HG03045 (cell line): ENCODE results near the gene PPP2R2D.
"Not testable (repeated sequence)": the region's sequence is repeated elsewhere in the genome, so short reads cannot be mapped to it uniquely, and the experiment has no call there.

Source experiments
- ATAC-seq: cut with Tn5 transposase; IDR thresholded peaks from one replicate; pipeline ENCODE4 v1.9.1; 2021; ENCODE audit warnings: mild to moderate bottlenecking, moderate library complexity; ENCODE audit not compliant: unreplicated experiment

The PPP2R2D gene

GRCh38 chr10:131905603-131906268, 4.9 kb downstream of the PPP2R2D start:
- no peak for ATAC-seq

DNA sequence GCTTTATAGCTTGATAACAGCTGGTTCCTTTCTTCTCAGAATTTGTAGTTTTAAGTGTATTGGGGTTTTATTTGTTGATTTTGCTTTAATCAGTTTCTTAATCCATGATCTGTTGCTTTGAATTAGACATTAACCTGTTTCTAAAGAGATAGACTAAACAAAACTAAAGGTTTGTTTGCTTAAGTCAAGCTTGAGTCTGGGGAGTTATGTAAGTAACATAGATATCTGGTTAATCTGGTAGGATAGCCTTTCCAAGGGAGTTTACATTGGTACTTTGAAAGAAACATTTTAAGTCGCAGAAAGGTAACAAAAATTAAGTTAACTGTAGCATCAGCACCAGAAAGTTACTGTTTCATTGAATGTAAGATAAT, 5.4 kb downstream of the PPP2R2D start:
- ATAC-seq = no peak

- no peak for ATAC-seq
These were observed 6.9 kb downstream of the PPP2R2D start for GRCh38 chr10:131907679-131908078.

DNA sequence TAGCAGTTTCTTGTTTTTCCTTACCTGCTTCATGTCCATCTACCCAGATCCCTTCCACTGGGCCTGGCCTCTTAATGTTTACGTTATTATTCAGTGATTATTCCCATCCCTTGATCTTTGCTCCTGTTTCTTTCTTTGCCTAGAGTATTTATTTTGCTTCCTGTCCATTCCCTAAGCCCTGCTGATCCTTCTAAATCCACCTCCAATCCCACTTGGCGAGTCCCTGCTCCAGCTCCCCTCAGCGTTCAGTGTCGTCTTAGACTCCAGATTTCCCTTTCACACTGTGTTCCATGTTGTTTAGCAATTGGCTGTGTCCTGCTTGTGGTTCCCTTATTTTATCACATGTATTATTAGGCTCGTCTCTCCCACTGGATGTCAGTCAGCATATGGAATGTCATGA, 7.3 kb downstream of the PPP2R2D start:
- no peak for ATAC-seq

GRCh38 chr10:131909014-131909808, 8.4 kb downstream of the PPP2R2D start:
- no peak for ATAC-seq

DNA sequence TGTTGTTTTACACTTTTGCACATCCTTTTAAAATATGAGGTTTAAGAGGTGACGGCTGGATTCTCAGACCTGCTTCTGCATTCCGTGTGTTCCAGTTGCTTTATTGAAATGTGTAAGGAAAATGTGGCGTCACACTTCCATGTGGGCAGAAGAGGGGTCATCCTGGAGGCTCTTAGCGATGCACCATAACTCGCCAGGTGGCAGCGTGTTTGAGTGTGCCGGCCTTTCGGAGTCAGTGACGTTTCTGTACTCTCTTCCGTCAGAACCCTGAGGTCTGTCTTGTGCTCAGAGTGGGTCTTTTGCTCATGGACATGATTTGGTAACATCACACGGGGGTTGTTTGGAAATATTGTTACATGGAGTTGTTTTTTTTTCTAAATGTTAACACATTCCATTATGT, 9.1 kb downstream of the PPP2R2D start:
- no peak for ATAC-seq

DNA sequence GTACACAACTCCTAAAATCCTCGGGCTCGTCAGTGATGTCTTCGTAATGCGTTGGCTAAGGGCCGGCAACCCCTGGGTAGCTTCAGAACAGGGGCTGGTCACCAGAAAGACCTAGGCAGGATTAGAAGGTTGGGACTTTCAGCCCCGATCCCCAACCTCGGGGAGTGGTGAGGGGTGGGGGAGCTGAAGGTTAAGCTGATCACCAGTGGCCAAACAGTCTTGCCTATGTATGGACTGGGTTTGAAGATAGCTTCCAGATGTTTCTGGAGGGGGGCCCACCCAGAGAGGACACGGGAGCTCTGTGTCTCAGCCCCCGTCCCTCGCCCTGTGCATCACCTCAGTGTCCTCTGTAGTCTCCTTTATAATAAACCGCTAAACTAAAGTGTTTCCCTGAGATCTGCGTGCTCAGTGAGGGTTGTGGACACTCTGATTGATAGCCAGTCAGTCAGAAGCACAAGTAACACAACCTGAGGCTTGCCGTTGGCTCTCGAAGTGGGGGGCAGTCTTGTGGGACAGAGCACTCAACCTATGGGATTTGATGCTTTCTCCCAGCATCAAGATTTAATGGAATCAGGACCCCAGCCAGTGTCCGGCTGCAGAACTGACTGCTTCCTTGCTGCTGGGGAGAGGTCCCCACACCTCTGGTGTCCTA, 10.0 kb downstream of the PPP2R2D start:
- ATAC-seq = no peak

DNA sequence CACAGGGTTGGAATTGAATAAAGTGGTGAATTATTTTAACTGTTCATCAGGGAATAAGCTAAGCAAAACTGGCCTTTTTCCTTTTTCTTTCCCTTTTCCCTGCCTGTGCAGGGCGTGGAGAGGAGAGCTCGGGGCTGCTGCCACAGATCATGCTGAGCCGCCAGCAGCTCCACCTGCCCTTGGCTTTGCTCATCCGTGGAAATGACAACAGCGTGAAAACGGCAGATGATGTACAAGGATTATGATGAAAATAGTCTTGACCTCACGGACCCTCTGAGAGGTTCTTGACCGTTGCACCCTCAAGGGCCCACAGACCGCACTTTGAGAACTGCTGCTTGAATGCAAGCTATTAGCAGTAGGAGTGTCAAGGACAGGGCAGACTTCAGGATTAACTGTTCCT, 10.6 kb downstream of the PPP2R2D start:
- ATAC-seq = no peak

GRCh38 chr10:131912620-131913019, 11.8 kb downstream of the PPP2R2D start:
- ATAC-seq = no peak

DNA sequence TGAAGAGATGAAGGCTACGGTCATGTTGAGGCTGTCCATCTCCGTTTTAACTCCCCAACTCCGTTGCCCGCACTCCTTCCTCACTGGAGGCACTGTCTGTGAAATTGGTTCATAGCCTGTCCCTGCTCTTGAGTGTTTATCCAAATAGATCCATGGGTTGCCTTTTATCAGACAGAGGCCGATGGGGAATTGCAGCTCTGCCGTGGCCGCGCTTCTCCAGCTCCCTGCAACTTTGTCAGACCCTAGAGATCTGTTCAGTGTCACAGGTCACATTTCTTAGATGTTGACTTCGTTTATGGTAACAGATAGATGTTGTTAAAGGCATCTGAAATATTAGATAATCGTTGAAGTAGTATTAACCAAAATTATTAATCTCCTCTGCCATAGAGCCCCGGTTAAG, 14.7 kb downstream of the PPP2R2D start:
- no peak for ATAC-seq

DNA sequence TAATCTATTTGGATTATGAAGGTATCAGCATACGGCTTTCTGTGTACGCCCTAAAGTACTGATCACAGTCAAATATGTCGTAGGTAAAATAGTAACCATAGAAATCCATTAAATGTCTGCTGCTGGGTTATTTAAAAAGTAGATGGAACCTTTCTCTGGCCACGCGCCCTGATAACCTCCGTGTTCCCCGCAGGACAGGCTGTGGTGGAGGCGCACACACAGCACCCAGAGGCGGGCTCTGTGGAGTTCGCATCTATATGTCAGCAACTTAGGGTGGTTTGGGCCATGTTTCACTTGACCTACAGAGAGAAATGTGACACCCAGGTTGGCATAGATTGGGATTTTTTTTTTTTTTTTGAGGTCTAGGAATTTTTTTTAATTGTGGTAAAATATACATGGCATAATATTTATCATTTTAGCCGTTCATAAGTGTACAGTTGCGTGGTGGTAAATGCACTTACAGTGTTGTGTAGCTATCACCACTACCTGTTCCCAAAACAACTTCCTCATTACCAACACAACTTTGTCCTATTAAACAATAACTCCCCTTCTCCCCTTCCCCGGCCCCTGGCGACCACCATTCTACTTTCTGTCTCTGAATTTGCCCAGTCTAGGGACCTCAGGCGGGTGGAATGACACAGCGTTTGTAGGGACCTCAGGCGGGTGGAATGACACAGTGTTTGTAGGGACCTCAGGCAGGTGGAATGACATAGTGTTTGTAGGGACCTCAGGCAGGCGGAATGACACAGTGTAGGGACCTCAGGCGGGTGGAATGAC, 15.4 kb downstream of the PPP2R2D start:
- ATAC-seq = no peak

DNA sequence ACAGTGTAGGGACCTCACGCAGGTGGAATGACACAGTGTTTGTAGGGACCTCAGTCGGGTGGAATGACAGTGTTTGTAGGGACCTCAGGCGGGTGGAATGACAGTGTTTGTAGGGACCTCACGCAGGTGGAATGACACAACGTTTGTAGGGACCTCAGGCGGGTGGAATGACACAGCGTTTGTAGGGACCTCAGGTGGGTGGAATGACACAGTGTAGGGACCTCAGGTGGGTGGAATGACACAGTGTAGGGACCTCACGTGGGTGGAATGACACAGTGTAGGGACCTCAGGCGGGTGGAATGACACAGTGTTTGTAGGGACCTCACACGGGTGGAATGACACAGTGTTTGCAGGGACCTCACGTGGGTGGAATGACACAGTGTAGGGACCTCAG, 16.0 kb downstream of the PPP2R2D start:
- not testable (repeated sequence) for ATAC-seq

GRCh38 chr10:131917496-131917895, 16.7 kb downstream of the PPP2R2D start:
- ATAC-seq = not testable (repeated sequence)

- ATAC-seq = not testable (repeated sequence)
These were observed 18.7 kb downstream of the PPP2R2D start for GRCh38 chr10:131919461-131919860.

- ATAC-seq = no peak
These were observed 19.3 kb downstream of the PPP2R2D start for GRCh38 chr10:131920151-131920550.

GRCh38 chr10:131920693-131921092, 19.9 kb downstream of the PPP2R2D start:
- no peak for ATAC-seq

DNA sequence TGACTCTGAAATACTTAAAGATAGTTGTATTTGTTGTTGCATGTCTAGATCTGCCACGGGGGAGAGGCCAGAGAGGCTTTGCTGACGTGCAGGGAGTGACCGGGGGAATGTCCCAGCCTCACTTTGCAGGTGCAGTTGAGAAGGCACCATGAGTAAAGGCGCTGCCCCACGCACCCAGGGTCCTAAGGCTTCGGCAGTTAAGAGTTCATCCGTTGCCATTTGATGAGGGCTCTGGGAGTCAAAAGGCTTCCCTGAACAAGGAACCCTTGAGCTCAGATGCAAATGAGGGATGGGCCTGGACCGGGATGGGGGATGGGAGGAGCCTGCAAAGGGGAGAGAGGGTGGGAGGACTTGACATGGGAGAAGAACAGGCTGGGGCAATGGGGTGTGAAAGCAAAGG, 20.4 kb downstream of the PPP2R2D start:
- ATAC-seq = no peak

GRCh38 chr10:131923038-131923756, 22.4 kb downstream of the PPP2R2D start:
- ATAC-seq = no peak

- no peak for ATAC-seq
These were observed 24.3 kb downstream of the PPP2R2D start for GRCh38 chr10:131925011-131925649.

- no peak for ATAC-seq
These were observed 24.9 kb downstream of the PPP2R2D start for GRCh38 chr10:131925716-131926115.
